GM18508 (cell line): Measurements from ENCODE around the gene SLC43A3.
"Not testable (repeated sequence)": the region's sequence is repeated elsewhere in the genome, so short reads cannot be mapped to it uniquely, and the experiment has no call there.

Experiments used
- ATAC-seq: cut with Tn5 transposase; IDR thresholded peaks from one replicate; pipeline ENCODE4 v1.9.1; 2021; ENCODE audit warnings: moderate number of reproducible peaks; ENCODE audit not compliant: insufficient read depth, unreplicated experiment

Gene SLC43A3

GRCh38 chr11:57460022-57460757 lies 33.3 kb upstream of the SLC43A3 start, which contains the start of gene RTN4RL2:
TSS of gene RTN4RL2 (plus strand) at chr11:57460528. CDS start at chr11:57460866, 338 bp downstream.
- no peak for ATAC-seq

DNA sequence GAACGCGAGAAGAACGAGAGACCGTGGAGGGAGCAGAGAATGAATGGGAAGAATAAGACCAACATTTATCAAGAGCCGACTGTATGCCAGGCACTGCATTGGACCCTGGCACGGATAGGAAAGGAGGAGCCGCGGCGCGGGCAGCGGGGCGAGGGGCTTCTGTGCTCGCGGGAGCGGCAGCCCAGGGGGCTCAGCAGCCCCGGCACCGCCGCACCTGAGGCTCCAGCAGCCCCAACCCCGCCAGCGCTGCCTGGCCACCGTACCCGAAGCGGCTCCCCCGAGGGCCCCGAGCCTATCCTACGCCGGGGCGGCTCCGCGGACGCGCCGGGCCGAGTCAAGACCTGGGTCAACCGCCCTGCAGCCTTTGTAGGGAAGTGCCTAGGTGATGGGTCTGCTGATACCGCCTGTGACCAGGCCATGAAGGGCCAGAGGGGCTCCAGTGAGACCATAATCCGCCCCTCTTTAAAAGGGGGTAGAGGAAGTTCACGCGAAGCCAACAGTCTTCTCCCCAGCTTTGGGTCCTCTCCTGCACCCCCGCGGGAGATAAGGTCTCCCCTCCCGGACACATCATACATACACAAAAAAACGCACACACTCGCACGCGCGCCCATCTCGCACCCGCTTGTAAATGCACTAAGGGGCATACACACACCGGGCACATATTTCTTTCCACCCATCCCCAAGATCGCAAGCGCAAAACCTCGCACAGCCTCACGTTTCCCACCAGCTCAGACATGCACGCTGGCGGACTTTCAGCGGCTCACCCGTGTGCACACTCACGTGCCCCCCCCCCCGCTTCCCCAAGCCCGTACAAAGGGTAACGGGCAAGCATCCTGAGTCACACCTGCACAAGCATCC lies 32.5 kb upstream of the SLC43A3 start:
- ATAC-seq, result no peak

- ATAC-seq, result no peak
Measured at GRCh38 chr11:57458410-57459163, 31.7 kb upstream of the SLC43A3 start.

GRCh38 chr11:57458060-57458409 lies 31.1 kb upstream of the SLC43A3 start:
- no peak for ATAC-seq

DNA sequence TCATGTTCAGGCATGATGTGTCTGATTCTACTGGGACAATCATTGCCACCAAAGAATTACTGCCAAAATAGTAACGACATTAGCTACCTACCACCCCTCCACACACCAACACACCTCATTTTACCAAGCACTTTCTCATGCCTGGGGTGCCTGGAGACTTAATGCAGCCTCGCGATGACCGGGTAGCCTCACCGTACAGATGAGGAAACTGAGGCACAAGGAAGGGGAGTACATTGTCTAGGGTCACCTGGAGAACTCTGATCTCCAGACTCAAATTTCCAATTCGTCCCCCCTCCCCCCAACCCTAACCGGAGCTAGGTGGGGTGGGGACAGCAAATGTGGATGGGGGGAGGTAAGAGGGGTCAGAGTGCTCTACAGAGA lies 30.7 kb upstream of the SLC43A3 start:
- ATAC-seq, result no peak

DNA sequence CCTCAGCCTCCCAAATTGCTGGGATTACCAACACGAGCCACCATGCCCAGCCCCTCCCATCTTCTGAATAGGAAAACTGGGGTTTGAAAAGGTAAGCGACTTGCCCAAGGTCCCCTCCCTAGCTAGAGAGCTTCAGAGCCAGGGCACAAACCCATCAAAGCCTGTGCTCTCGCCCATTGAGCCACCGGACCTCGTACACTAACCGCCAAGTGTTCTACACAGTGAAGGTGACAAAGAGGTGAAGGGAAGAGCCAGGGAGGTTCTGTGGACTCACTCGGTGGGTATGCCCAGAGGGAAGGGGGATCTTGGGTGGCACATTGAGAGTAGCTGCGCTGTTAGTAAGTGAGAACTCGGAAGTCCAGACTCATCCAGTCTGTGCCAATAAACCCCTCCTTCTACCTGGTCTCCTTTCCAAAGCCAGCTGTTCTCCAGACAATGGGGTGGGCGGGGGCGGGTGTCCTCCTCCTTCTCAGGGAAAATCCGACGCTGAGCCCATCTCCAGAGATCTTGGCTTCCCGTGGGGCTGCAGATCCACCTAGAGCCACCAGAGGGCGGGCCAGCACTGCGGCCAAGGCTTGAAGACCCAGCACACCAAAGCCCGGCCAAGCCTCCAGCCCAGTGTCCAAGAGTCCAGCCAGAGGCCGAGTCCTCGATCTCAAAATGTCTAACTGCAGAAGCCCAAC lies 30.2 kb upstream of the SLC43A3 start:
- no peak for ATAC-seq

DNA sequence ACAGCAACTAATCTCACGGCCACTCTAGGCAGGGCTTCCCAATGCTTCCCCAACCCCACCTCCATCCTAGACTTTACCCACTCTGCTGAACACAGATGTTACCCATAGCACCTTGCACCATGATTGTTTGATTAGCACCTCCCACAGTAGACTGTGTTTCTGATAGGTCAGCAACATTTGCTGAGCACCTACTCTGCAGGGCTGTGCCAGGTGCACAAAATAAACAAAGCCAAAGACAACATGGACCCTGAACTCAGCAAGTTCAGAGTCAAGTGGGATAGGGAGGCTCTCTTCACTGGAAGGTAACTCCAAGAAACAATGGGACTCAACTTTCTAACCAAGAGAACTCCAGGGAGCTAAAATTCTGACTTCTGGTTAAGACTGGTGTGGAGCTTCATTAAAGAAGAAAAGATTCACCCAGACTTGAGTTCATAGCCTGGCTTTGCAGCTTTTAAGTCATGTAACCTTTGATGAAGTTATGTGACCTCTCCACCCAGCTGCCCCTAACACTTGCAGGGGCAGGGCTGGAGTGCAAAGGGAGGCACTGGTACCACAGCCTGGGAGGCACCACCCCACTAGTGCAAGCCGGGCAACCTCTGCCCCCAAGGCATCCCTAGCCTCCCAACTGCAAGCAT lies 26.7 kb upstream of the SLC43A3 start:
- no peak for ATAC-seq

GRCh38 chr11:57446055-57446454 lies 19.1 kb upstream of the SLC43A3 start:
- no peak for ATAC-seq

GRCh38 chr11:57445122-57445394 lies 18.1 kb upstream of the SLC43A3 start:
- ATAC-seq, result not testable (repeated sequence)

- ATAC-seq, result no peak
Measured at GRCh38 chr11:57444362-57445121, 17.6 kb upstream of the SLC43A3 start.

DNA sequence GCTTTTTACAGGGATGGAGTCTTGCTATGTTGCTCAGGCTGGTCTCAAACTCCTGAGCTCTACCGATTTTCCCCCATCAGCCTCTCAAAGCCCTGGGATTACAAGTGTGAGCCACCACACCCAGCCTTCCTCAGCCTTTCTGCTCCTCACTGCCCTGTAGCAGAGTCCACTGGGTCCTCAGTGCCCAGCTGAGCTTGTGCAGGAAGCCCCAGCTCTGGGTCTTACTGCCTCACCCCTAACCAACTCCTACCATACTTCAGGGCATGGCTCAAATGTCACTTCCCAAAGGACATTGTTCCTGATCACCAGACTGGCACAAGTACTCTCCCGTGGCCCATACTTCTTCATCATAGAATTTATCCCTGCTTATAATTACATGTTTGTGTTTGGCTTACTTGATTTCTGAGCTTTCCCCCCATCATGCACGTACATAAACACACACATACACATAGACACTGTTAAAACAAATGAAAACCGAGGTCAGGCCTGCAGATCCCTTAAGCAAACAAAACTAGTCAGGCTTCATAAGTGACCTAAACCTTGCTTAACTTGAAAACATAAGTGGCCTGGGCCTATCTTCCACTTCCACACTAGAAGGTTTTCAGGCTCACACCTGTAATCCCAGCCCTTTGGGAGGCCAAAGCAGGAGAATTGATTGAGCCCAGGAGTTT lies 14.0 kb upstream of the SLC43A3 start:
- no peak for ATAC-seq

DNA sequence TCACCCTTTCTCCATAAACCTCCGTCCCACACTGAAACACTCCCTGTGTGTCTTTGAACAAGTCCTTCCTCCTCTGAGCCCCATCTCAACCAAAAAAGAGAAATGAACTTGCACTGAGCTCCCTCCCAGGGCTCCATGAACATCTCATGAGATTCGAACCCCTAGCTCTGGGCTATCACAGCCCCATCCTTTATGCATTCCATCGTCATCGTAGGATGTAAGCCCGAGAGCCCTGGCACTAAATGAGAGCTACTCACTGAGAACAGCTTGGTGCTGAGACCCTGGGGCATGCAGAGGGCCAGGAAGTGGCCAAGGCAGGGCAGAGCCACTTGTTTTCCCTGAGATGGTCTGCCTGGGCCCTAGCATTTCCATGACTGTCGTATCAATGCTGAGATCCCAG lies 12.9 kb upstream of the SLC43A3 start:
- ATAC-seq, result no peak

- no peak for ATAC-seq
Measured at GRCh38 chr11:57438345-57439285, 11.7 kb upstream of the SLC43A3 start.

DNA sequence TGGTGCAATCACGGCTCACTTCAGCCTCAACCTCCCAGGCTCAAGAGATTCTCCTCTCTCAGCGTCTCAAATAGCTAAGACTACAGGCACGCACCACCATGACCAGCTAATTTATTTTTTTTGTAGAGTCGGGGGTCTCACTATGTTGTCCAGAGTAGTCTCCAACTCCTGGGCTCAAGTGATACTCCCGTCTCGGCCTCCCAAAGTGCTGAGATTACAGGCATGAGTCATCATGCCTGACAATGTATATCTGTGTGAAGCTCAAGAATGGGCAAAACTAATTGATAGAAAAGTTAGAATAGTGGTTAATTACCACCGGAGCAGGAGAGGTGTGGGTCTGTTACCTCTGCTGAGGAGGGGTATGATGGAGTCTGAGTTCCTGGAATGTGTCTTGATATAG lies 9.1 kb upstream of the SLC43A3 start:
- no peak for ATAC-seq

DNA sequence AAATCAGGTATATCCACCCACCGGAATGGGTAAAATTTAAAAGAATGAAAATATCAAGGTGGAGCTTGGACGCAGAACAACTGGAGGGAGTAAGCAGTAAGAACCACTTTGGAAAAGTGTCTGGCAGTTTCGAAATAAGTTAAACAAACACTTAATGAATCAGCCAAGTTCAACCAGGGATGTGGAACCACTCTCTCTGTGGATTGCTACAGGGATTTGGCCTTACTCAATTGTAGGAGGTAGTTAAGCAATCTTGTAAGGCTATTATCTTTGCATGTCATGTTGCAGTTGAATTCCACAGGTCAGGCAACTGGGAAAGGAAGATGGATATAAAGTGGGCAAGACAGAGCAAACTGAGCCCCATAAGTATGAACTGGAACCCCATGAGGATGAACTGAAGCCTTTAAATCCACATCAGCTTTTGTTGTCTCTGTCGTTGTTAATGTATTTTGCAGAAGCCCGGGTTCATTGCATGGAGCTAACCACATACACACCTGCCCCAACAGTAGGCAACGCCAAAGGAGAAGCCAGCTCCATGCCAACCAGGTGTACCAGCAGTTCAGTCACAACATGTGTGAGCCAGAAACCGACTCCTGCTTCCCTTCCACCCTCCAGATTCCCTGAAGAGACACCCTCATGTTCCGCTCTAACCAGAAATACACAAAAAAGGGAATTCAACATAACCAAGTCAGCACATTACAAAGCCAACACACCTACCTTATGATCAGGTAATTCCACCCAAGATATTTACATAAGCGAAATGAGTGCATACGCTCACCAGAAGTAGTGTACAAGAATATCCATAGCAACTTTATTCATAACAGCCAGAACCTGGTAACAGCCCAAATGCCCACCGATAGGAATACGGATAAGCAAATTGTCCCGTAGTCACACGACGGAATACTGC lies 8.0 kb upstream of the SLC43A3 start:
- no peak for ATAC-seq

DNA sequence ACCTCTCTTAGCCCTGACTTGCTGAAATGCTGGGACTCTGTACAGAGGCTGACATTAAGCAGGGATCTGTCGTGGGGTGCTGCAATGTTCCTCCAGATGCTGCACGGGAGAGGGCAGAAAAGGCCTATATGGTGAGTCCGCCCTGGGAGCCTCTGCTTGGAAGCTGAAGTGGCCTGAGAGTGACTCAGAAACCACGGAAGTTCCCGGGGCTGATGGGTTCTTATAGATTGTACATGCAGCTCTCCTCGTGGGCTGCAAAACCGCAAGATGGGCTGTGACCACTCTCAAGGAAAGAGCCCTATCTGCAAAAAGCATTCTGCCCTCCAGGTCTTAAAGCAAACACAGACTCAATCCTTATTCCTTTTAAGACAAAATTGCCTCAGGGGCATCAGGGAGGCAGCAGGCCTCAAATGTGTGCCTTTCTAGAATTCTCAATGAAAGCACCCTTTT lies 5.8 kb upstream of the SLC43A3 start:
- ATAC-seq, result no peak

GRCh38 chr11:57432149-57432561 lies 5.2 kb upstream of the SLC43A3 start:
- no peak for ATAC-seq
